ENCODE results near the gene C4orf50. TPM values are rescaled to one million over a fixed set of nuclear protein-coding genes. Genes with fewer than 3 reads are reported as not detected.

Gene C4orf50
- total and polyA plus RNA-seq, 8 donors = under 0.01 to 0.23 (median 0.07) TPM

DNA sequence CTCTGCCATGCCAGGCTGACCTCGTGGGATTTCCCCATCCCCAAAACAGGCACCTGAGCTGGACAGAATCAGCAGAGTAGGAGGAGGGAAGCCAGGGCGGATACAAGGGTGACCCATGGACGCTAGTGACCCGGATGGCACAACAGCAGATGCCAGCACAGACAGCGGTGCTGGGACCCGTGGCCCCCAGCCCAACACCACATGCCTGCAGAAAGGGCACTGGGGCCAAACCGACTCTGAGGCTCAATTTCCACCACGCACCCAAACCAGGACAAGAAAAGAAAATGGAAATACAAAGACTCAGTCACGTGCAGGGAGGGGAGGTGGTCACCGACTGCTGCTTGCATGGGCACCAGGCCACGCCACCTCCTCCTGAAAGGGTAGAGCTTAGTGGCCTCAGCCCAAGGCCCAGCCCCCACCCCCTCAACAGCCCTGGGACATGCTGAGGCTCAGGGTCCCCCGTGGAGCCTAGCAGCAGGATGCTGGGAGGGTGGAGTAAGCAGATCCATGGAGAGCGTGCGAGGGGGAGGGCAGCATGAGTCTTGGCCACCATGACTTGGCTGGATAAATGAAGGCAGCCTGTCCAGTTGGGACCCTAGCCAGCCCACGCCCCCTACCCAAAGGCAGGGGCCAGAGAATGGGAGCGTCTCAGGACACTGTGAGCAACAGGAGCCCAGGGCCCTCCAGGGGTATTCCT lies 47.7 kb downstream of the C4orf50 start:
- no peak for DNase-seq
- Histone ChIP-seq H3K4me3 (no peak overlapping the region), H3K36me3 (no peaks in the 10 kb centered on the region), H3K4me1 (no peaks in the 10 kb centered on the region), H3K9me3 (no peaks in the 10 kb centered on the region), H3K27me3 (no peaks in the 10 kb centered on the region), H3K27ac (no peak overlapping the region)
- WGBS, 2 donors = 68 to 72% methylated on average over 16 of the region's 16 CpGs
- no peak for ATAC-seq
- FAIRE-seq = no peak
- intact Hi-C loops (cut with DNase I) = no loop called here
- TF ChIP-seq, protein P1, sequence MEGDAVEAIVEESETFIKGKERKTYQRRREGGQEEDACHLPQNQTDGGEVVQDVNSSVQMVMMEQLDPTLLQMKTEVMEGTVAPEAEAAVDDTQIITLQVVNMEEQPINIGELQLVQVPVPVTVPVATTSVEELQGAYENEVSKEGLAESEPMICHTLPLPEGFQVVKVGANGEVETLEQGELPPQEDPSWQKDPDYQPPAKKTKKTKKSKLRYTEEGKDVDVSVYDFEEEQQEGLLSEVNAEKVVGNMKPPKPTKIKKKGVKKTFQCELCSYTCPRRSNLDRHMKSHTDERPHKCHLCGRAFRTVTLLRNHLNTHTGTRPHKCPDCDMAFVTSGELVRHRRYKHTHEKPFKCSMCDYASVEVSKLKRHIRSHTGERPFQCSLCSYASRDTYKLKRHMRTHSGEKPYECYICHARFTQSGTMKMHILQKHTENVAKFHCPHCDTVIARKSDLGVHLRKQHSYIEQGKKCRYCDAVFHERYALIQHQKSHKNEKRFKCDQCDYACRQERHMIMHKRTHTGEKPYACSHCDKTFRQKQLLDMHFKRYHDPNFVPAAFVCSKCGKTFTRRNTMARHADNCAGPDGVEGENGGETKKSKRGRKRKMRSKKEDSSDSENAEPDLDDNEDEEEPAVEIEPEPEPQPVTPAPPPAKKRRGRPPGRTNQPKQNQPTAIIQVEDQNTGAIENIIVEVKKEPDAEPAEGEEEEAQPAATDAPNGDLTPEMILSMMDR (IDR thresholded peaks at IDR 0.05) = no peak

- intact Hi-C loops (cut with DNase I) = no loop called here
- TF ChIP-seq, protein P1 (IDR thresholded peaks at IDR 0.05) = no peak
- no peaks in the 10 kb centered on the region for H3K4me1 ChIP-seq
- no peak for FAIRE-seq
- no peaks in the 10 kb centered on the region for H3K36me3 ChIP-seq
- 50 to 66% methylated on average over 6 of the region's 6 CpGs for WGBS, 2 donors
- DNase-seq = no peak
- no peaks in the 10 kb centered on the region for H3K27me3 ChIP-seq
- H3K4me3 ChIP-seq = no peak overlapping the region
- no peak overlapping the region for H3K27ac ChIP-seq
- no peaks in the 10 kb centered on the region for H3K9me3 ChIP-seq
- ATAC-seq = no peak
These were observed 48.5 kb downstream of the C4orf50 start for GRCh38 chr4:5969777-5970176.

DNA sequence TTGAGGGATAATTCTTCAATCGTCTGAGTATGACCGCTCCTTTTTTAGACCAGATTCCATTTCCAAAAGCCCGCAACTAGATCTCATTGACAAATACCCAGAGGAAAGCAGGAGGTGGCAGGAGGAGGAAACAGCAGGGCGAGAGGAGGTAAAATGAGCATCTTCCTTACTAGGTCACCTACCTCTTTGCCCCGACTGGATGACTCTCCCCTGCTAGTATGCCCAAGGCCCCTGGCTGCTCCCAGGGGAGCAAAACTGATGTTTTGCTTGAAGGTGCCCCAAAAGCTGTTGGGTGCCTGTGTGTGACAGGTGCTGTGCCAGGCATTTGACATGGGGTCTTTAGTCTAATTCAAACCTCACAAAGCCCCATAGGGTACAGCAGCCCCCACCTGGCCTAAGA lies 48.9 kb downstream of the C4orf50 start:
- Histone ChIP-seq H3K36me3 (no peaks in the 10 kb centered on the region), H3K9me3 (no peaks in the 10 kb centered on the region), H3K27ac (no peak overlapping the region), H3K4me3 (no peak overlapping the region), H3K4me1 (no peaks in the 10 kb centered on the region), H3K27me3 (no peaks in the 10 kb centered on the region)
- ATAC-seq = no peak
- 68 to 76% methylated on average over 5 of the region's 5 CpGs for WGBS, 2 donors
- intact Hi-C loops (cut with DNase I) = no loop called here
- FAIRE-seq = no peak
- TF ChIP-seq, protein P1 (IDR thresholded peaks at IDR 0.05) = no peak
- DNase-seq = no peak

- H3K36me3 ChIP-seq = no peaks in the 10 kb centered on the region
- intact Hi-C loops (cut with DNase I) = no loop called here
- TF ChIP-seq, protein P1 (IDR thresholded peaks at IDR 0.05) = no peak
- no peaks in the 10 kb centered on the region for H3K4me1 ChIP-seq
- H3K27me3 ChIP-seq = no peaks in the 10 kb centered on the region
- H3K9me3 ChIP-seq = no peaks in the 10 kb centered on the region
- ATAC-seq (no peak), DNase-seq (no peak), FAIRE-seq (no peak)
- H3K4me3 ChIP-seq = no peak overlapping the region
- WGBS, 2 donors = 75 to 81% methylated on average over 10 of the region's 10 CpGs
- H3K27ac ChIP-seq = no peak overlapping the region
These were observed 50.0 kb downstream of the C4orf50 start for GRCh38 chr4:5968246-5968645.

GRCh38 chr4:5967783-5968182 lies 50.4 kb downstream of the C4orf50 start:
- H3K9me3 ChIP-seq = no peaks in the 10 kb centered on the region
- no peak for FAIRE-seq
- WGBS, 2 donors = 34 to 35% methylated on average over 6 of the region's 6 CpGs
- ATAC-seq = no peak
- no peaks in the 10 kb centered on the region for H3K36me3 ChIP-seq
- no peak overlapping the region for H3K27ac ChIP-seq
- no peak overlapping the region for H3K4me3 ChIP-seq
- intact Hi-C loops (cut with DNase I) = no loop called here
- no peaks in the 10 kb centered on the region for H3K4me1 ChIP-seq
- TF ChIP-seq, protein P1 (IDR thresholded peaks at IDR 0.05) = no peak
- no peak for DNase-seq
- no peaks in the 10 kb centered on the region for H3K27me3 ChIP-seq
